Epithelial cell of esophagus (primary cell): ENCODE results near the gene OSBPL8.

Experiments
- DNase-seq: peaks from one replicate; pipeline ENCODE4 v3.0.0; 2010; ENCODE audit warnings: low read depth
- H3K4me3 ChIP-seq: 2 replicates; pipeline ENCODE4 v1.5.1; 2011; ENCODE audit warnings: mild to moderate bottlenecking, low read length, control low read depth
- CTCF ChIP-seq: IDR thresholded peaks from 2 replicates; pipeline ENCODE4 v1.5.1; 2011; ENCODE audit warnings: low read depth, mild to moderate bottlenecking, low read length, control low read depth, inconsistent platforms; ENCODE audit not compliant: insufficient read depth; ENCODE audit errors: missing control alignments

Gene OSBPL8

GRCh38 chr12:76449583-76449982, 110.0 kb downstream of the OSBPL8 start:
- no peak overlapping the region for H3K4me3 ChIP-seq
- DNase-seq: peak; percentile 77
- no peak for TF ChIP-seq CTCF

- no peak for TF ChIP-seq CTCF
- DNase-seq: no peak
- H3K4me3 ChIP-seq: no peak overlapping the region
Observed at GRCh38 chr12:76449016-76449415, 110.6 kb downstream of the OSBPL8 start.

- DNase-seq: no peak
- TF ChIP-seq CTCF: no peak
- no peak overlapping the region for H3K4me3 ChIP-seq
Observed at GRCh38 chr12:76446090-76446489, 113.5 kb downstream of the OSBPL8 start.

- no peak overlapping the region for H3K4me3 ChIP-seq
- DNase-seq: no peak
- no peak for TF ChIP-seq CTCF
Observed at GRCh38 chr12:76445462-76445861, 114.1 kb downstream of the OSBPL8 start.

- H3K4me3 ChIP-seq: no peak overlapping the region
- no peak for TF ChIP-seq CTCF
- peak; percentile 42 for DNase-seq
Observed at GRCh38 chr12:76444408-76444984, 115.1 kb downstream of the OSBPL8 start.

- no peak for TF ChIP-seq CTCF
- H3K4me3 ChIP-seq: no peak overlapping the region
- DNase-seq: no peak
Observed at GRCh38 chr12:76441016-76441415, 118.6 kb downstream of the OSBPL8 start.

- DNase-seq: no peak
- no peak overlapping the region for H3K4me3 ChIP-seq
- no peak for TF ChIP-seq CTCF
Observed at GRCh38 chr12:76432733-76433132, 126.8 kb downstream of the OSBPL8 start.
